ENCODE data around the gene PRIMA1. TPM values are rescaled to one million over a fixed set of nuclear protein-coding genes. Genes with fewer than 3 reads are reported as not detected.

The PRIMA1 gene
- total and polyA plus RNA-seq, 2 donors (not counting 1 experiment from before 2014, with no cell fraction given), result not detected

DNA sequence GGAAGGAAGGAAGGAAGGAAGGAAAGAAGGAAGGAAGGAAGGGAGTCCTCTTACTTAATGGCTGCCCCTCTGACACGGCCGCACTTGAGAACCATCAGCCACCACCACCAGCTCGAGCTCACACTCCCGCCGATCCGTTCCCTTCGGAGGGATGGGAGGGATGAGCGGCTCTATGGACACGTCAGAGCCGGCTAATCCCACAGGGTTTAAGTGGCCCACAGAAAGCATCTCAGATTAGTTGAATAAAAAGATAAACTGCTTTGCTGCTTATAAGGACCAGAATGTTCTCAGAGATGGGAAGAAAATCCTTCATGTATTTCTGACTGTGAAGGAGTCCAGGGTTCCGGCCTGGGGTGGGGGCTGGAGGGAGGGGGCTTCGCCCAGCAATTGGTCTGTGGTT lies 31.1 kb downstream of the PRIMA1 start:
- Histone ChIP-seq H3K9me3 (ENCODE audit: control insufficient read depth, insufficient read depth, low read depth, low read length) (no peaks in the 10 kb centered on the region), H3K36me3 (ENCODE audit: control insufficient read depth, insufficient read depth, low read length) (no peaks in the 10 kb centered on the region), H3K4me1 (ENCODE audit: control insufficient read depth, extremely low read depth, insufficient read depth, low read length) (no peaks in the 10 kb centered on the region), H4K20me1 (ENCODE audit: control insufficient read depth, extremely low read depth, insufficient read depth, low read length) (no peaks in the 10 kb centered on the region), H3K9ac (ENCODE audit: insufficient read depth, low read length) (no peak overlapping the region), H3K79me2 (ENCODE audit: control insufficient read depth, insufficient read depth, low read length) (no peaks in the 10 kb centered on the region), H3K4me3 (replicated peaks in 1 of 4; ENCODE audit: control extremely low read depth in 1 of 4, insufficient read depth in 1 of 4, low read depth in 3 of 4, low read length in 4 of 4) (no peak overlapping the region), H3K27me3 (ENCODE audit: control insufficient read depth, insufficient read depth, low read length) (no peaks in the 10 kb centered on the region), H3K27ac (ENCODE audit: insufficient read depth, low read length) (no peak overlapping the region), H3K4me2 (ENCODE audit: extremely low read depth, insufficient read depth, low read length) (no peak overlapping the region), H2AFZ (ENCODE audit: low read length) (no peak overlapping the region)
- DNase-seq (ENCODE audit: low read depth in 2 of 2), result no peak
- TF ChIP-seq, protein P1, sequence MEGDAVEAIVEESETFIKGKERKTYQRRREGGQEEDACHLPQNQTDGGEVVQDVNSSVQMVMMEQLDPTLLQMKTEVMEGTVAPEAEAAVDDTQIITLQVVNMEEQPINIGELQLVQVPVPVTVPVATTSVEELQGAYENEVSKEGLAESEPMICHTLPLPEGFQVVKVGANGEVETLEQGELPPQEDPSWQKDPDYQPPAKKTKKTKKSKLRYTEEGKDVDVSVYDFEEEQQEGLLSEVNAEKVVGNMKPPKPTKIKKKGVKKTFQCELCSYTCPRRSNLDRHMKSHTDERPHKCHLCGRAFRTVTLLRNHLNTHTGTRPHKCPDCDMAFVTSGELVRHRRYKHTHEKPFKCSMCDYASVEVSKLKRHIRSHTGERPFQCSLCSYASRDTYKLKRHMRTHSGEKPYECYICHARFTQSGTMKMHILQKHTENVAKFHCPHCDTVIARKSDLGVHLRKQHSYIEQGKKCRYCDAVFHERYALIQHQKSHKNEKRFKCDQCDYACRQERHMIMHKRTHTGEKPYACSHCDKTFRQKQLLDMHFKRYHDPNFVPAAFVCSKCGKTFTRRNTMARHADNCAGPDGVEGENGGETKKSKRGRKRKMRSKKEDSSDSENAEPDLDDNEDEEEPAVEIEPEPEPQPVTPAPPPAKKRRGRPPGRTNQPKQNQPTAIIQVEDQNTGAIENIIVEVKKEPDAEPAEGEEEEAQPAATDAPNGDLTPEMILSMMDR (conservative IDR thresholded peaks at IDR 0.05 in 1 of 2, IDR thresholded peaks at IDR 0.05 in 1 of 2; ENCODE audit: low read depth in 1 of 2, low read length in 2 of 2), result no peak
- no peak for TF ChIP-seq EZH2 (IDR thresholded peaks at IDR 0.05; ENCODE audit: low read length, missing control alignments)

DNA sequence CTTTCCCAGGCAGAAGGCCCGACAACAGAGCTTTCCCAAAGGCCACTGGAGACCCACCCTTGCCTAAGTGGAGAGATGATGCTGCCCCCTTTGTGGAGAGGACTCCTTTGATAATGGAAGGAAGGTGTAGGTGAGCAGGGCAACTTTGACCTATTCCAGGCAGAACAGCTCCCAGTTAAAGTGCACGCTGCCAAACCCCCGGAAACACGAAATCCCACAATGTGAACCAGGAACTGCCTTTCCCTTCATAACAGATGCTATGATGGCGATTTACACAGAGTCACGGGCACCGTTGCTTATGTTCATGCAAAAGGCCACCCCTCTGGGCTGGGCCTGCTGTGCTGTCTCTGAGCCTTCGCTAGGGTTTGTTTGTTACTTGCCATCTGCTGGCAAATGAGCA lies 34.6 kb downstream of the PRIMA1 start:
- no peak for DNase-seq (ENCODE audit: low read depth in 2 of 2)
- no peaks in the 10 kb centered on the region for H3K27me3 ChIP-seq (ENCODE audit: control insufficient read depth, insufficient read depth, low read length)
- no peaks in the 10 kb centered on the region for H3K36me3 ChIP-seq (ENCODE audit: control insufficient read depth, insufficient read depth, low read length)
- H3K9ac ChIP-seq (ENCODE audit: insufficient read depth, low read length), result no peak overlapping the region
- TF ChIP-seq EZH2 (IDR thresholded peaks at IDR 0.05; ENCODE audit: low read length, missing control alignments), result no peak
- TF ChIP-seq, protein P1 (conservative IDR thresholded peaks at IDR 0.05 in 1 of 2, IDR thresholded peaks at IDR 0.05 in 1 of 2; ENCODE audit: low read depth in 1 of 2, low read length in 2 of 2), result no peak
- no peaks in the 10 kb centered on the region for H3K4me1 ChIP-seq (ENCODE audit: control insufficient read depth, extremely low read depth, insufficient read depth, low read length)
- no peak overlapping the region for H2AFZ ChIP-seq (ENCODE audit: low read length)
- no peaks in the 10 kb centered on the region for H3K79me2 ChIP-seq (ENCODE audit: control insufficient read depth, insufficient read depth, low read length)
- H3K4me2 ChIP-seq (ENCODE audit: extremely low read depth, insufficient read depth, low read length), result no peak overlapping the region
- no peak overlapping the region for H3K27ac ChIP-seq (ENCODE audit: insufficient read depth, low read length)
- no peaks in the 10 kb centered on the region for H3K9me3 ChIP-seq (ENCODE audit: control insufficient read depth, insufficient read depth, low read depth, low read length)
- H4K20me1 ChIP-seq (ENCODE audit: control insufficient read depth, extremely low read depth, insufficient read depth, low read length), result no peaks in the 10 kb centered on the region
- H3K4me3 ChIP-seq (replicated peaks in 1 of 4; ENCODE audit: control extremely low read depth in 1 of 4, insufficient read depth in 1 of 4, low read depth in 3 of 4, low read length in 4 of 4), result no peak overlapping the region

DNA sequence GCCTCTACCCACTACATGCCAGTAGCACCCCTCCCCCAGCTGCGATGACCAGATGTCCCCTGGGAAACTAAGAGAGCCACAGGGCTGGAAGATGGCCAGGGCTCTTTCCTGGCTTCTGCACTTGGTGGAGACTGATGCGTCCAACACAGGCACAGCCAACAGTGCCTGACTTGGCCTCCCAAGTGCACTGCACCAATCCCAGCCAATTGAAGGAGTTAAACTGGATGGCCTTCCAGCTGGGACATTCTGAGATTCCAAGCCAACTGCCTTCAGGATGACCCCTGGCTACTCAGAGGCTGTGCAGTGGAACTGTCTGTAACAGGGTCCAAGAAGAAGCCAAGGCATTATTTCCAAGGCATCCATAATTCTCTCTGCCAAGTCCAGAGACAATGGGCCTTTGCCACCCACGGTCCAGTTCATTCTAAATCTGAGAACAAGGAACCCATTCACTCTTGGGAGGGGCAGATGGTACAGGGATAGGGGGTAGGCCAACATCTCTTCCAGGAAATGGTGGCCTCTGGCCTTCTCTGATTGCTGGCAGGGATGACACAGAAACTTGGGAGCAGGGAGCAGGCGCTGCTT lies 35.2 kb downstream of the PRIMA1 start:
- no peaks in the 10 kb centered on the region for H3K4me1 ChIP-seq (ENCODE audit: control insufficient read depth, extremely low read depth, insufficient read depth, low read length)
- no peak overlapping the region for H3K4me3 ChIP-seq (replicated peaks in 1 of 4; ENCODE audit: control extremely low read depth in 1 of 4, insufficient read depth in 1 of 4, low read depth in 3 of 4, low read length in 4 of 4)
- no peak overlapping the region for H2AFZ ChIP-seq (ENCODE audit: low read length)
- H3K9ac ChIP-seq (ENCODE audit: insufficient read depth, low read length), result no peak overlapping the region
- H3K27ac ChIP-seq (ENCODE audit: insufficient read depth, low read length), result no peak overlapping the region
- H3K9me3 ChIP-seq (ENCODE audit: control insufficient read depth, insufficient read depth, low read depth, low read length), result no peaks in the 10 kb centered on the region
- TF ChIP-seq, protein P1 (conservative IDR thresholded peaks at IDR 0.05 in 1 of 2, IDR thresholded peaks at IDR 0.05 in 1 of 2; ENCODE audit: low read depth in 1 of 2, low read length in 2 of 2), result no peak
- TF ChIP-seq EZH2 (IDR thresholded peaks at IDR 0.05; ENCODE audit: low read length, missing control alignments), result no peak
- no peak overlapping the region for H3K4me2 ChIP-seq (ENCODE audit: extremely low read depth, insufficient read depth, low read length)
- no peak for DNase-seq (ENCODE audit: low read depth in 2 of 2)
- no peaks in the 10 kb centered on the region for H3K79me2 ChIP-seq (ENCODE audit: control insufficient read depth, insufficient read depth, low read length)
- H4K20me1 ChIP-seq (ENCODE audit: control insufficient read depth, extremely low read depth, insufficient read depth, low read length), result no peaks in the 10 kb centered on the region
- H3K36me3 ChIP-seq (ENCODE audit: control insufficient read depth, insufficient read depth, low read length), result no peaks in the 10 kb centered on the region
- no peaks in the 10 kb centered on the region for H3K27me3 ChIP-seq (ENCODE audit: control insufficient read depth, insufficient read depth, low read length)

Measured in fibroblast of lung (primary cell).